Measurements from ENCODE around the gene ABHD10.

- TF ChIP-seq CTCF (IDR thresholded peaks at IDR 0.05; ENCODE audit: low read length) (no peak), EZH2 (IDR thresholded peaks at IDR 0.05; ENCODE audit: borderline replicate concordance, low read length) (no peak)
These were observed 25.4 kb downstream of the ABHD10 start for GRCh38 chr3:112004187-112004586.
